PC-3 (cell line): ENCODE measurements around the gene TSEN54. TPM values are rescaled to one million over a fixed set of nuclear protein-coding genes. Genes with fewer than 3 reads are reported as not detected.

Experiments
- ATAC-seq: fragments of 200-7000 bp; cut with Tn5 transposase; 2 replicates; pipeline ENCODE4 v1.9.1; 2020; ENCODE audit warnings: mild to moderate bottlenecking, moderate library complexity
- BruUV-seq: library from RNA; stranded (reverse); fragments of 400-500 nt; replicated peaks from 2 replicates; lab custom pipeline; 2021; lab: Mats Ljungman, UMichigan
- CTCF ChIA-PET: fragments of 300-600 bp; sonication (Branson Sonifier 250); formaldehyde crosslinking; loops from one replicate; lab custom pipeline; 2022; ENCODE audit warnings: antibody characterized with exemption; lab: Charles Lee
- POLR2A ChIA-PET: fragments of 300-600 bp; sonication (Branson Sonifier 250); formaldehyde crosslinking; loops from one replicate; lab custom pipeline; 2022; ENCODE audit warnings: antibody characterized with exemption; ENCODE audit not compliant: unreplicated experiment; lab: Charles Lee
- DNase-seq: peaks from one replicate; pipeline ENCODE4 v3.0.0-alpha.2; 2015
- H2AFZ ChIP-seq: fragments of 300-600 bp; sonication (generic); 2 replicates; pipeline ENCODE4 v1.6.0; 2016; ENCODE audit warnings: antibody characterized with exemption, low read length
- H3F3A ChIP-seq: fragments of 300-600 bp; sonication (generic); one replicate; pipeline ENCODE4 v1.6.0; 2017; ENCODE audit warnings: antibody characterized with exemption, low read length, control low read depth, mild to moderate bottlenecking; ENCODE audit not compliant: unreplicated experiment
- H3K27ac ChIP-seq: fragments of 300-600 bp; sonication (generic); 2 replicates; pipeline ENCODE4 v1.5.1; 2016; ENCODE audit warnings: mild to moderate bottlenecking, low read length
- H3K27me3 ChIP-seq: fragments of 300-600 bp; sonication (generic); 2 replicates; pipeline ENCODE4 v1.6.1; 2016; ENCODE audit warnings: low read length, mixed read lengths
- H3K36me3 ChIP-seq: fragments of 300-600 bp; sonication (generic); 2 replicates; pipeline ENCODE4 v1.6.1; 2016; ENCODE audit warnings: low read depth, mixed run types, low read length, mixed read lengths
- H3K4me1 ChIP-seq: fragments of 300-600 bp; sonication (generic); 2 replicates; pipeline ENCODE4 v1.5.1; 2016; ENCODE audit warnings: low read length; ENCODE audit not compliant: insufficient read depth
- H3K4me2 ChIP-seq: fragments of 300-600 bp; sonication (generic); 2 replicates; pipeline ENCODE4 v1.6.0; 2016; ENCODE audit warnings: low read length
- H3K4me3 ChIP-seq: fragments of 300-600 bp; sonication (generic); 2 replicates; pipeline ENCODE4 v1.5.1; 2016; ENCODE audit warnings: mild to moderate bottlenecking, low read length, mixed read lengths
- H3K79me2 ChIP-seq: fragments of 300-600 bp; sonication (generic); 2 replicates; pipeline ENCODE4 v1.6.1; 2017; ENCODE audit warnings: low read length, mixed read lengths
- H3K9ac ChIP-seq: fragments of 300-600 bp; sonication (generic); 2 replicates; pipeline ENCODE4 v1.6.0; 2016; ENCODE audit warnings: mild to moderate bottlenecking, low read length
- H3K9me2 ChIP-seq: fragments of 300-600 bp; sonication (generic); replicated peaks from 2 replicates; pipeline ENCODE4 v1.6.1; 2016; ENCODE audit warnings: mixed run types, low read length, mixed read lengths
- H3K9me3 ChIP-seq: fragments of 300-600 bp; sonication (generic); 2 replicates; pipeline ENCODE4 v1.6.1; 2016; ENCODE audit warnings: low read length, mixed read lengths
- H4K20me1 ChIP-seq: fragments of 300-600 bp; sonication (generic); 2 replicates; pipeline ENCODE4 v1.6.1; 2016; ENCODE audit warnings: low read length, mixed read lengths
- EZH2 ChIP-seq: fragments of 300-600 bp; sonication (generic); IDR thresholded peaks from one replicate; pipeline ENCODE4 v1.6.1; 2017; ENCODE audit warnings: antibody characterized with exemption, mild to moderate bottlenecking, low read length; ENCODE audit not compliant: unreplicated experiment
- EZH2phosphoT487 ChIP-seq: fragments of 300-600 bp; sonication (generic); IDR thresholded peaks from 2 replicates; pipeline ENCODE4 v1.6.1; 2018; ENCODE audit warnings: mild to moderate bottlenecking, antibody characterized with exemption, low read length, borderline replicate concordance
- intact Hi-C: fragments of 100-400 bp; cut with micrococcal nuclease; formaldehyde crosslinking; loops from 2 replicates; pipeline ENCODE4 v1.9.0; 2023
- total RNA-seq: library from RNA; depleted of rRNA; stranded (reverse); fragments of >200 nt; gene quantifications from 2 replicates; pipeline ENCODE4 v1.2.3, GENCODE V29; 2014
- TF ChIP-seq, protein P1 (sequence below): fragments of 300-600 bp; sonication (generic); conservative IDR thresholded peaks from 2 replicates; pipeline ENCODE4 v1.5.1; 2017; ENCODE audit warnings: antibody characterized with exemption, low read depth, mild to moderate bottlenecking, low read length

The TSEN54 gene
- total RNA-seq, 1 experiment from 2014 or later = 61.6 TPM

- Histone ChIP-seq H3F3A (no peaks in the 10 kb centered on the region), H3K27ac (no peak overlapping the region), H3K27me3 (no peaks in the 10 kb centered on the region), H3K9me2 (no peaks in the 10 kb centered on the region), H3K9me3 (no peaks in the 10 kb centered on the region), H3K4me2 (no peak overlapping the region), H3K4me3 (no peak overlapping the region), H3K79me2 (peaks cover 11% of the 10 kb centered on the region; the same call in 1 of the 2 replicates), H3K36me3 (0 out of 2 replicates have a peak, but pooled peaks cover 6% of the 10 kb centered on the region), H2AFZ (no peak overlapping the region), H3K9ac (no peak overlapping the region), H4K20me1 (0 out of 2 replicates have a peak, but pooled peaks cover 4% of the 10 kb centered on the region), H3K4me1 (no peaks in the 10 kb centered on the region)
- DNase-seq (no peak), ATAC-seq (no peak)
- TF ChIP-seq, protein P1, sequence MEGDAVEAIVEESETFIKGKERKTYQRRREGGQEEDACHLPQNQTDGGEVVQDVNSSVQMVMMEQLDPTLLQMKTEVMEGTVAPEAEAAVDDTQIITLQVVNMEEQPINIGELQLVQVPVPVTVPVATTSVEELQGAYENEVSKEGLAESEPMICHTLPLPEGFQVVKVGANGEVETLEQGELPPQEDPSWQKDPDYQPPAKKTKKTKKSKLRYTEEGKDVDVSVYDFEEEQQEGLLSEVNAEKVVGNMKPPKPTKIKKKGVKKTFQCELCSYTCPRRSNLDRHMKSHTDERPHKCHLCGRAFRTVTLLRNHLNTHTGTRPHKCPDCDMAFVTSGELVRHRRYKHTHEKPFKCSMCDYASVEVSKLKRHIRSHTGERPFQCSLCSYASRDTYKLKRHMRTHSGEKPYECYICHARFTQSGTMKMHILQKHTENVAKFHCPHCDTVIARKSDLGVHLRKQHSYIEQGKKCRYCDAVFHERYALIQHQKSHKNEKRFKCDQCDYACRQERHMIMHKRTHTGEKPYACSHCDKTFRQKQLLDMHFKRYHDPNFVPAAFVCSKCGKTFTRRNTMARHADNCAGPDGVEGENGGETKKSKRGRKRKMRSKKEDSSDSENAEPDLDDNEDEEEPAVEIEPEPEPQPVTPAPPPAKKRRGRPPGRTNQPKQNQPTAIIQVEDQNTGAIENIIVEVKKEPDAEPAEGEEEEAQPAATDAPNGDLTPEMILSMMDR = no peak
- TF ChIP-seq EZH2 (no peak), EZH2phosphoT487 (no peak)
- POLR2A ChIA-PET = no interaction called here
- CTCF ChIA-PET = no interaction called here
- BruUV-seq = no TSS peak
- intact Hi-C loops = no loop called here
Measured at GRCh38 chr17:75542728-75543336, 26.5 kb downstream of the TSEN54 start.

- H3K36me3 ChIP-seq = 0 out of 2 replicates have a peak, but pooled peaks cover 6% of the 10 kb centered on the region
- no peaks in the 10 kb centered on the region for H3F3A ChIP-seq
- no peaks in the 10 kb centered on the region for H3K27me3 ChIP-seq
- ChIA-PET CTCF (no interaction called here), POLR2A (no interaction called here)
- no peak overlapping the region for H3K9ac ChIP-seq
- no peaks in the 10 kb centered on the region for H3K9me3 ChIP-seq
- TF ChIP-seq EZH2 = no peak
- no peak overlapping the region for H3K27ac ChIP-seq
- peaks cover 8% of the 10 kb centered on the region for H3K4me1 ChIP-seq
- intact Hi-C loops = no loop called here
- peaks cover 11% of the 10 kb centered on the region; the same call in 1 of the 2 replicates for H3K79me2 ChIP-seq
- 0 out of 2 replicates have a peak, but pooled peaks cover 4% of the 10 kb centered on the region for H4K20me1 ChIP-seq
- BruUV-seq = no TSS peak
- no peaks in the 10 kb centered on the region for H3K9me2 ChIP-seq
- H2AFZ ChIP-seq = no peak overlapping the region
- no peak for ATAC-seq
- DNase-seq = no peak
- no peak overlapping the region for H3K4me3 ChIP-seq
- no peak overlapping the region for H3K4me2 ChIP-seq
Measured at GRCh38 chr17:75544250-75544649, 27.9 kb downstream of the TSEN54 start.

DNA sequence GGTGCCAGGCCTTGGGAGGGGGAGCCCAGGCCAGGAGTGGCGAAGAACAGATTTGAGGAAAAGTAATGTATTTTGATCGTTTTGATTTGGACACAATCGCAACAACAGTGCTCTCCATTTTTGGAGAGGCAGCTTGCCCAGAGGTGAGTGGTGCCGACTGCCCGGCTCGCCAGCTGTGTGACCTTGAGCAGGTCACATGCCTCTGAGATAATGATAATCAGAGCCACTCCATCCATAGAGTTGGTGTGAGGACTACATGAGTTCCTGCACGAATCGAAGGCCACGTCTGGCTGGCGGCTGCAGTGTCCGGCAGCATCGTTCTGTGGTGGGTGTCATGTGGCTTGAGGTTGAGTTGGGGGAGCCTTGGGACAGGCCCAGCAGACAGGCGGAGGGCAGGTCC, 29.9 kb downstream of the TSEN54 start:
- POLR2A ChIA-PET = no interaction called here
- no peak overlapping the region for H3K4me2 ChIP-seq
- H3K9me3 ChIP-seq = no peaks in the 10 kb centered on the region
- no peaks in the 10 kb centered on the region for H3K27me3 ChIP-seq
- intact Hi-C loops = no loop called here
- no peak for ATAC-seq
- no peak for DNase-seq
- H3F3A ChIP-seq = no peaks in the 10 kb centered on the region
- no peak overlapping the region for H3K4me3 ChIP-seq
- CTCF ChIA-PET = no interaction called here
- H4K20me1 ChIP-seq = no peaks in the 10 kb centered on the region
- peaks cover 27% of the 10 kb centered on the region for H3K4me1 ChIP-seq
- H3K36me3 ChIP-seq = 0 out of 2 replicates have a peak, but pooled peaks cover 6% of the 10 kb centered on the region
- H2AFZ ChIP-seq = no peak overlapping the region
- no peaks in the 10 kb centered on the region for H3K9me2 ChIP-seq
- TF ChIP-seq EZH2 (no peak), EZH2phosphoT487 (no peak)
- TF ChIP-seq, protein P1 = no peak
- no peak overlapping the region for H3K9ac ChIP-seq
- peaks cover 6% of the 10 kb centered on the region for H3K79me2 ChIP-seq
- no TSS peak for BruUV-seq
- H3K27ac ChIP-seq = no peak overlapping the region
